Endometrial microvascular endothelial cells (primary cell): ENCODE data around the gene ADGRA1. TPM values are rescaled to one million over a fixed set of nuclear protein-coding genes. Genes with fewer than 3 reads are reported as not detected.

Experiments used
- in situ Hi-C: cut with HindIII; loops from 2 replicates; pipeline ENCODE4 v1.10.0; 2017; ENCODE audit warnings: low sequenced_read_pairs, low pct_unique_long_range_greater_than_20kb; ENCODE audit errors: inconsistent ontology term
- total RNA-seq: library from RNA; depleted of rRNA; stranded (reverse); fragments of >200 nt; gene quantifications from one replicate; pipeline ENCODE4 v1.2.3, GENCODE V29; 2015; ENCODE audit errors: inconsistent ontology term

ADGRA1 gene
- total RNA-seq, 1 donor from 2014 or later = not detected

DNA sequence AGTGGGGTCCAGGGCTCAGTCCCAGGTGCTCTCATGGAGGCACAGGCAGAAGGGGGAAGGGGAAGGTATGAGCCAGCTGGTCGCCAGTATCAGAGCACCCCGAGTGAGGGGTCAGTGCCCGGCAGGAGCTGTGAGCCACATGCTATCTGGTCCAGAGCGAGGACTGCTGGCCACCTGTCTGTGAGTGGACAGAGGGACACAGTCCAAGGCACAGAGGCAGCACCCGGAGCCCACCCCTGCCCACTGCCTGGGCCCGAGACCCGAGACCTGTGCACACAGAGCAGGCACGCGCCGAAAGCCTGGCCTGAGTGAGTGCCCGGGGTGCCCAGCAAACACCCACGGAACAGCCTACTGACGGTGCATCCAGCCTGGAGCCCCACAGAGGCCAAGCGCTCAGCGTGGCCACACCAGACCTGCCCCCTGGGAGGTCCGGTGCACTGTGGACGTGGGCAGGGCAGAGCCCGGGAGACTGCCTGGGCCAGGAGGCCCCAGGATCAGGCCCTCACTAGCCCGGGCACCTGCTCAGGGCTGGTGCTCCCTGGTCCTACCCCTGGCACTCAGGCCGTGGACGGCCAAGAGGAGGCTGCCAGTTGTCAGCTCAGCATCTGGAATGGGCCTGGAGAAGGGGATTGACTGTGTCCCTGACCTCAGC lies 29.4 kb downstream of the ADGRA1 start:
- in situ Hi-C loops = no loop called here

- in situ Hi-C loops = no loop called here
These were observed 30.0 kb downstream of the ADGRA1 start for GRCh38 chr10:133117688-133118071.

DNA sequence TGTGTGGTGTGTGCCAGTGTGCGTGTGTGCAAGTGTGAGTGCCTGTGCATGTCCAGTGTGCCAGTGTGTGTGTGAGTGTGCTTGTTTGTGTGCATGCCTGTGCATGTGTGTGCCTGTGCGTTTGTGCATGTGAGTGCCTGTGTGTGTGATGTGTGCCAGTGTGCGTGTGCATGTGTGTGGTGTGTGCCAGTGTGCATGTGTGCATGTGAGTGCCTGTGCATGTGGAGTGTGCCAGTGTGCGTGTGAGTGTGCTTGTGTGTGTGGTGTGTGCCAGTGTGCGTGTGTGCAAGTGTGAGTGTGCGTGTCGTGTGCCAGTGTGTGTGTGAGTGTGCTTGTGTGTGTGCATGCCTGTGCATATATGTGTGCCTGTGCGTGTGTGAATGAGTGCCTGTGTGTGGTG lies 33.8 kb downstream of the ADGRA1 start:
- in situ Hi-C loops = no loop called here

GRCh38 chr10:133122171-133122935 lies 34.6 kb downstream of the ADGRA1 start:
- in situ Hi-C loops = no loop called here

- in situ Hi-C loops = no loop called here
These were observed 35.5 kb downstream of the ADGRA1 start for GRCh38 chr10:133123050-133123745.

- in situ Hi-C loops = no loop called here
These were observed 36.1 kb downstream of the ADGRA1 start for GRCh38 chr10:133123746-133124356.

GRCh38 chr10:133124357-133125211 lies 36.9 kb downstream of the ADGRA1 start:
- in situ Hi-C loops = no loop called here

GRCh38 chr10:133125901-133126300 lies 38.2 kb downstream of the ADGRA1 start:
- in situ Hi-C loops = no loop called here

DNA sequence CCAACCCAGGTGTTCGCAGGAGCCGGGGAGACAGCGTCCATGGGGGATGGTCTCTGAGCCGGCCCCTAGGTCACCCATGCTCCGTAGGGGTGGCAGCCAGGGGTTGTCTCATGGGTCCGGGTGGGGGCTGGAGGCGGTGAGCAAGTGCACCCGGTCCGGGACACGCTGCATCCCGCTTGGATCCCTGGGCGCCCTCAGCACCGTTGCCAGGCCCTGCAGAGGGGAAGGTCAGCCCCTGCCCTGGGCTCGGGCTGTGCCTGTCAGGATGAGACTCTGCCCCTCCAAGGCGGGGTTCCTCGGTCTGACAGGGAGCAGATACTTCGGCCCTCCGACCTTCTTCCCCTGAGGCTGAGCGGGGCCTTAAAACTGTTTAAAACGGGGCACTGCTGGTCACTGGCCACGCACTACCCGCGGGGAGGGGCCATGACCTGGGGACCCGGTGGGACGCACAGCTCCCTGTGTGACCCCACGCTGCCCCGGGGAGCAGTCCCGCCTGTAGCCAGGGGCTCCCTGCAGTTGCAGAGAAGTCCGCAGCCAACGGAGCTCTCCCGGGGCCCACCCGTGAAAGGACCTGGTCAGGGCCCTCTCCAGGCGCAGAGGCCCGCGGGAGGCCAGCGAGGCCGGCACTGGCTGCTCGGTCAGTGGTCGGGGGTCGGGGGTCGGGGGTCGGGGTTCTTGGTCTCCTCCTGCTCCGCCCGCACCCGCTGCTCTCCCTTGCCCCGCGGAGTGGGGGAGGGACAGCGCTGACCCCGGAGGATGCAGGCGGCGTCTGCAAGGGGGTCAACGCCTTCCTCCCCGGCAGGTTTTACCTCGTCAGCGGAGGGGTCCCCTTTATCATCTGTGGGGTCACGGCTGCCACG lies 38.9 kb downstream of the ADGRA1 start:
- in situ Hi-C loops = no loop called here

GRCh38 chr10:133127291-133128125 lies 39.8 kb downstream of the ADGRA1 start:
- in situ Hi-C loops = no loop called here

DNA sequence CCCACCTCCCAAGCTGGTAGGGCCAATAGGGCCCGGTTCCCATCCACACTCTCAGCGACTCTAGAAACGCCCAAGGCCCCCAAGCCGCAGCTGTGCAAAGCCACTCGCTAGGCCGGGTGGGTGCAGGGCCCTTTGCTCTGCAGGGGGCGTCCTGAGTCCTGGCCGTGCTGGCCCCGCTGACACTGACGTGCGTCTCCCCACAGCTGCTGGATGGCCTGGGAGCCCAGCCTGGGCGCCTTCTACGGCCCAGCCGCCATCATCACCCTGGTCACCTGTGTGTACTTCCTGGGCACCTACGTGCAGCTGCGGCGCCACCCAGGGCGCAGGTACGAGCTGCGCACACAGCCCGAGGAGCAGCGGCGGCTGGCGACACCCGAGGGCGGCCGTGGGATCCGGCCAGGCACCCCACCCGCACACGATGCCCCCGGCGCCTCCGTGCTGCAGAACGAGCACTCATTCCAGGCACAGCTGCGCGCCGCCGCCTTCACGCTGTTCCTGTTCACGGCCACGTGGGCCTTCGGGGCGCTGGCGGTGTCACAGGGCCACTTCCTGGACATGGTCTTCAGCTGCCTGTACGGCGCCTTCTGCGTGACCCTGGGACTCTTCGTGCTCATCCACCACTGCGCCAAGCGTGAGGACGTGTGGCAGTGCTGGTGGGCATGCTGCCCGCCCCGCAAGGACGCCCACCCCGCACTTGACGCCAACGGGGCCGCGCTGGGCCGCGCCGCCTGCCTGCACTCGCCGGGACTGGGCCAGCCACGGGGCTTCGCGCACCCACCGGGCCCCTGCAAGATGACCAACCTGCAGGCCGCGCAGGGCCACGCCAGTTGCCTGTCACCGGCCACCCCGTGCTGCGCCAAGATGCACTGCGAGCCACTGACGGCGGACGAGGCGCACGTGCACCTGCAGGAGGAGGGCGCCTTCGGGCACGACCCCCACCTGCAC lies 40.7 kb downstream of the ADGRA1 start:
- in situ Hi-C loops = no loop called here

GRCh38 chr10:133129071-133129858 lies 41.5 kb downstream of the ADGRA1 start:
- in situ Hi-C loops = no loop called here

- in situ Hi-C loops = no loop called here
These were observed 42.3 kb downstream of the ADGRA1 start for GRCh38 chr10:133129859-133130495.

DNA sequence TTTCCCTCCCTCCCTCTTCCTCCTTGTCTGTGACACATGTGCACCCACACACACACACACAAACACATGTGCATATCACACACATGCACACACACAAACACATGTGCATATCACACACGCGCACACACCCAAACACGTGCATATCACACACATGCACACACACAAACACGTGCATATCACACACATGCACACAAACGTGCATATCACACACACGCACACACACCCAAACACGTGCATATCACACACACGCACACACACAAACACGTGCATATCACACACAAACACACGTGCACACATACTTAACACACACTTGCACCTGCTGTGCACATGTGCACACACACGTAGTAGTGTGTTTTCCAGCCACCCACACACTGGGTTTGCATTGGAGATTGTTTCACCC lies 42.9 kb downstream of the ADGRA1 start:
- in situ Hi-C loops = no loop called here

DNA sequence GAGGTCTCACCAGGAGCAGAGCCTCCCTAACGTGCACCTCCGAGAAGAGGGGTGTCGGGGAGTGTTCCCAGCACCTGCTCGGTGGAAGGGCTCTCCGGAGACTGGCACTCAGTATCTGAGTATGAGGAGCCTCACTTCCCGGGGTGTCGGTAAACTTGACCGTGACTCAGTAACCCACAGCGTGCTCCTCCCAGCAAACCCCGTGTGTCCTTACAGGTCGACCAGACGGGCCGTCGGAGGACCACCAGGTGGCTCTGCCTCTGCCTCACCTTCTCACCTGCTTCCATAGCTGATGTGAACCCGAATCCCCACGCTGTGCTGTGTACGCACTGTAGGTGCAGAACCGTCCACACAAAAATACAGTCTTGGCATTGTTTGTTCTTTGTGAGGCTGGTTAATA lies 43.3 kb downstream of the ADGRA1 start:
- in situ Hi-C loops = no loop called here
